ENCODE data around the gene SOCS1. TPM values are rescaled to one million over a fixed set of nuclear protein-coding genes. Genes with fewer than 3 reads are reported as not detected.

The SOCS1 gene
- total RNA-seq, 2 experiments from 2014 or later, result 71.3 to 71.4 TPM

DNA sequence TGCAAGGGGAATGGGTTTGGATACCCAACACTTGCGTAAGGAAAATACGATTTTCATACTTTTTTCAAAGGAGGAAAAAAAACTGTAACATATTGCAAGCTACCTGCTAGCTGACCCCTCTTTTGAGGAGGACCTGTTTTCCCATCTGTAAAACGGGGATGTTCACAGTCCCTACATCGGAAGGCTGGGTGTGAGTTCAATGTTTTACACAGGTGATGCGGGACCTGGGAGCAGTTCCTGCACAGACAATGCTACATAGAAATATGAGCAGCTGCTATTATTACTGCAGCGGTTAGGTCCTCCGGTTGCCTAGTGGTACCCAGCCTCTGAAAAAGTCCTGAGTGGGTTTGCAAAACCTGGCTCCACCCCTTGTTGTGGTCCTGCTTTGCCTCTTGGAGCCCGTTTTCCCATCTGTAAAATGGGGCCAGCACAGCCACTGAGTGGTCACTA, 3.5 kb downstream of the SOCS1 start:
- H3K36me3 ChIP-seq (ENCODE audit: insufficient read depth, low read length), result peaks cover 7% of the 10 kb centered on the region
- POLR2A ChIA-PET, result interaction anchor here (0.6 to 8.5 kb wide), 12 partner anchors 12 to 490 kb away, joined by 3 to 195 read pairs (median 4); partner anchors contain the start of gene TXNDC11
- DNase-seq, result peak in 1 of 14 experiments; percentile 33
- intact Hi-C loops (cut with DNase I, micrococcal nuclease), result loop anchor here (2.0 to 10.0 kb wide), 4 partner anchors 20 to 662 kb away; partner anchors contain the start of gene GSPT1 (in 1 of the 2)
- peak overlapping the region in 1 of 2 donors; percentile 18 for H3K27ac ChIP-seq (ENCODE audit: low read depth in 1 of 2, low read length in 2 of 2)
- peak overlapping the region; percentile 84 for H3K27ac Mint-ChIP-seq
- peak overlapping the region; percentile 81 for H3K4me3 Mint-ChIP-seq
- TF ChIP-seq, protein P1, sequence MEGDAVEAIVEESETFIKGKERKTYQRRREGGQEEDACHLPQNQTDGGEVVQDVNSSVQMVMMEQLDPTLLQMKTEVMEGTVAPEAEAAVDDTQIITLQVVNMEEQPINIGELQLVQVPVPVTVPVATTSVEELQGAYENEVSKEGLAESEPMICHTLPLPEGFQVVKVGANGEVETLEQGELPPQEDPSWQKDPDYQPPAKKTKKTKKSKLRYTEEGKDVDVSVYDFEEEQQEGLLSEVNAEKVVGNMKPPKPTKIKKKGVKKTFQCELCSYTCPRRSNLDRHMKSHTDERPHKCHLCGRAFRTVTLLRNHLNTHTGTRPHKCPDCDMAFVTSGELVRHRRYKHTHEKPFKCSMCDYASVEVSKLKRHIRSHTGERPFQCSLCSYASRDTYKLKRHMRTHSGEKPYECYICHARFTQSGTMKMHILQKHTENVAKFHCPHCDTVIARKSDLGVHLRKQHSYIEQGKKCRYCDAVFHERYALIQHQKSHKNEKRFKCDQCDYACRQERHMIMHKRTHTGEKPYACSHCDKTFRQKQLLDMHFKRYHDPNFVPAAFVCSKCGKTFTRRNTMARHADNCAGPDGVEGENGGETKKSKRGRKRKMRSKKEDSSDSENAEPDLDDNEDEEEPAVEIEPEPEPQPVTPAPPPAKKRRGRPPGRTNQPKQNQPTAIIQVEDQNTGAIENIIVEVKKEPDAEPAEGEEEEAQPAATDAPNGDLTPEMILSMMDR (IDR thresholded peaks at IDR 0.05), result no peak
- peak overlapping the region; percentile 96 for H3K4me3 ChIP-seq (ENCODE audit: low read length)
- no peaks in the 10 kb centered on the region for H3K27me3 Mint-ChIP-seq
- CTCF ChIA-PET, result interaction anchor here (1.1 to 1.6 kb wide), 5 partner anchors 17 to 288 kb away, joined by 3 to 8 read pairs (median 4); no protein-coding TSS in a partner anchor
- no peaks in the 10 kb centered on the region for H3K9me3 ChIP-seq (ENCODE audit: control insufficient read depth in 1 of 2, insufficient read depth in 1 of 2, low read length in 2 of 2)
- no peaks in the 10 kb centered on the region for H3K27me3 ChIP-seq (ENCODE audit: control insufficient read depth in 1 of 2, insufficient read depth in 2 of 2, low read length in 2 of 2)
- H3K36me3 Mint-ChIP-seq (ENCODE audit: low read depth), result peaks cover 32% of the 10 kb centered on the region
- peaks cover 43% of the 10 kb centered on the region for H3K4me1 Mint-ChIP-seq (ENCODE audit: low read depth)
- peaks cover 48% of the 10 kb centered on the region for H3K4me1 ChIP-seq (ENCODE audit: insufficient read depth, low read length)
- ATAC-seq (ENCODE audit: poor library complexity), result no peak
- H3K9me3 Mint-ChIP-seq, result no peaks in the 10 kb centered on the region

DNA sequence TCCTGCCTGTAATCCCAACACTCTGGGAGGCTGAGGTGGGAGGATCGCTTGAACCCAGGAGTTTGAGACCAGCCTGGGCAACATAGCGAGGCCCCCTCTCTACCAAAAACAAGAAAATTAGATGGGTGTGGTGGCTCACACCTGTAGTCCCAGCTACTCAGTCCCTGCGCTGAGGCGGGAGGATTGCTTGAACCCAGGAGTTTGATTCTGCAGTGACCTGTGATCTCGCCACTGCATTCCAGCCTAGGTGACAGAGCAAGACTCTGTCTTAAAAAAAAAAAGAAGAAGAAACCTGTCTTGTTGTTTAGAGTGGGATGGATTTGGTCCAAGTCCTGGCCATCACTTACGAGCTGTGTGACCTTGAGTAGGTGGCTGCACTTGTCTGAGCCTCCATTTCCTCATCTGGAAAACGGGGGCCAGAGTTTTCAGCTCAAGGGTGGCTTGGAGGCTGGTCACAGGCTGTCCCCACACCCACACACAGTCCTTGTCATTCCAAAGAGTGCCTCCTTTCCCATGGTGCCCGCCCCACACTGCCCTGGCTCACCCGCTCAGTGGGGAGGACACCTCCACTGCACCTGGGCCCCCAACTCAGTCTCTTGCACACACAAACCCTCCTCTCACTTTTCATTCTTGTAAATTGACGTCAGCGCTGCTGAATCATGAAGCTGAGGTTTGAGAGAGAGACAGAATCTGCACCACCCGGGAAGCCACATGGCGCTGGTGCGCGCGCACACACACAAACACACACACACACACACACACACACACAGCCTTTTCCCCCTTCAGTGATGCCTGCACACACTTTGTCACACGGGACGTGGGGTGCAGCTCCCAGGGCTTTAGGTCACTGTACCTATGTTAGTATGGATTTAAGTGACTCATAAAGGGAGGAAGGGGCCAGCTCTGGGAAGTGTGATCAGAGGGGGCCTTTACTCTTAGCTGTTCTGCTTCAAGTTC, 4.2 kb downstream of the SOCS1 start:
- Mint-ChIP-seq H3K4me1 (ENCODE audit: low read depth) (peaks cover 36% of the 10 kb centered on the region), H3K27ac (peak overlapping the region; percentile 84), H3K27me3 (no peaks in the 10 kb centered on the region), H3K4me3 (peak overlapping the region; percentile 81), H3K9me3 (no peaks in the 10 kb centered on the region), H3K36me3 (ENCODE audit: low read depth) (peaks cover 26% of the 10 kb centered on the region)
- Histone ChIP-seq H3K9me3 (ENCODE audit: control insufficient read depth in 1 of 2, insufficient read depth in 1 of 2, low read length in 2 of 2) (no peaks in the 10 kb centered on the region), H3K4me3 (ENCODE audit: low read length) (peak overlapping the region; percentile 96), H3K27me3 (ENCODE audit: control insufficient read depth in 1 of 2, insufficient read depth in 2 of 2, low read length in 2 of 2) (no peaks in the 10 kb centered on the region), H3K4me1 (ENCODE audit: insufficient read depth, low read length) (peaks cover 41% of the 10 kb centered on the region), H3K27ac (ENCODE audit: low read depth in 1 of 2, low read length in 2 of 2) (peak overlapping the region in 1 of 2 donors; percentile 18), H3K36me3 (ENCODE audit: insufficient read depth, low read length) (peaks cover 7% of the 10 kb centered on the region)
- ATAC-seq (ENCODE audit: poor library complexity) (peak; percentile 46), DNase-seq (peak; percentile 69 to 90 (median 80))
- TF ChIP-seq, protein P1 (IDR thresholded peaks at IDR 0.05), result no peak
- ChIA-PET CTCF (interaction anchor here (1.1 to 1.6 kb wide), 5 partner anchors 16 to 288 kb away, joined by 3 to 8 read pairs (median 4); no protein-coding TSS in a partner anchor), POLR2A (interaction anchor here (0.6 to 8.5 kb wide), 13 partner anchors 11 to 491 kb away, joined by 3 to 195 read pairs (median 4); partner anchors contain the start of gene TXNDC11)
- intact Hi-C loops (cut with DNase I, micrococcal nuclease), result loop anchor here (1.0 to 10.0 kb wide), 5 partner anchors 19 to 663 kb away; partner anchors contain the start of gene GSPT1 (in 1 of the 2)

- intact Hi-C loops (cut with DNase I, micrococcal nuclease), result loop anchor here (1.0 to 10.0 kb wide), 4 partner anchors 26 to 664 kb away; partner anchors contain the start of gene GSPT1 (in 1 of the 2)
- CTCF ChIA-PET, result interaction anchor here (1.3 kb wide), 1 partner anchor 145 kb away, joined by 3 read pairs; no protein-coding TSS in a partner anchor
- no peaks in the 10 kb centered on the region for H3K27me3 Mint-ChIP-seq
- Histone ChIP-seq H3K27ac (ENCODE audit: low read depth in 1 of 2, low read length in 2 of 2) (no peak overlapping the region), H3K36me3 (ENCODE audit: insufficient read depth, low read length) (peaks cover 7% of the 10 kb centered on the region), H3K4me1 (ENCODE audit: insufficient read depth, low read length) (peaks cover 38% of the 10 kb centered on the region), H3K9me3 (ENCODE audit: control insufficient read depth in 1 of 2, insufficient read depth in 1 of 2, low read length in 2 of 2) (no peaks in the 10 kb centered on the region), H3K27me3 (ENCODE audit: control insufficient read depth in 1 of 2, insufficient read depth in 2 of 2, low read length in 2 of 2) (no peaks in the 10 kb centered on the region), H3K4me3 (ENCODE audit: low read length) (no peak overlapping the region)
- POLR2A ChIA-PET, result interaction anchor here (1.0 to 8.5 kb wide), 3 partner anchors 13 to 286 kb away, joined by 4 to 195 read pairs (median 4); no protein-coding TSS in a partner anchor
- no peaks in the 10 kb centered on the region for H3K9me3 Mint-ChIP-seq
- DNase-seq (peak in 1 of 14 experiments; percentile 51), ATAC-seq (ENCODE audit: poor library complexity) (no peak)
- peaks cover 22% of the 10 kb centered on the region for H3K36me3 Mint-ChIP-seq (ENCODE audit: low read depth)
- H3K27ac Mint-ChIP-seq, result peak overlapping the region; percentile 84
- TF ChIP-seq, protein P1 (IDR thresholded peaks at IDR 0.05), result no peak
- H3K4me1 Mint-ChIP-seq (ENCODE audit: low read depth), result peaks cover 32% of the 10 kb centered on the region
- H3K4me3 Mint-ChIP-seq, result peak overlapping the region; percentile 38
Measured at GRCh38 chr16:11250786-11251524, 5.0 kb downstream of the SOCS1 start.

All from CD4-positive, alpha-beta T cell (primary cell).